A673 (cell line): Measurements from ENCODE around the gene ZNF248. TPM values are rescaled to one million over a fixed set of nuclear protein-coding genes. Genes with fewer than 3 reads are reported as not detected.
A peak's percentile ranks its signal among the peaks of the same experiment; 100 is the strongest.

Source experiments
- BruUV-seq: library from RNA; stranded (reverse); fragments of 400-500 nt; replicated peaks from 2 replicates; lab custom pipeline; 2021; lab: Mats Ljungman, UMichigan
- CTCF ChIA-PET: fragments of 300-600 bp; sonication (Branson Sonifier 250); formaldehyde crosslinking; loops from one replicate; lab custom pipeline; 2022; ENCODE audit warnings: antibody characterized with exemption; lab: Charles Lee
- POLR2A ChIA-PET: fragments of 300-600 bp; sonication (Branson Sonifier 250); formaldehyde crosslinking; loops from one replicate; lab custom pipeline; 2022; ENCODE audit warnings: antibody characterized with exemption; ENCODE audit not compliant: low non-redundant PET; lab: Charles Lee
- DNase-seq: peaks from one replicate; pipeline ENCODE4 v3.0.0-alpha.2; 2015; ENCODE audit warnings: low spot score
- H3K27ac ChIP-seq: fragments of 200-600 bp; sonication (generic); 2 replicates; pipeline ENCODE4 v1.5.1; 2016; ENCODE audit warnings: mixed run types, low read depth, mild to moderate bottlenecking, mixed read lengths, antibody characterized with exemption, low read length; ENCODE audit not compliant: poor library complexity, severe bottlenecking
- H3K27me3 ChIP-seq: fragments of 200-600 bp; sonication (generic); replicated peaks from 2 replicates; pipeline ENCODE4 v1.6.1; 2017; ENCODE audit warnings: mixed run types, low read depth, mild to moderate bottlenecking, mixed read lengths, antibody characterized with exemption, low read length; ENCODE audit not compliant: insufficient read depth, poor library complexity
- H3K36me3 ChIP-seq: fragments of 200-600 bp; sonication (generic); 2 replicates; pipeline ENCODE4 v1.6.1; 2016; ENCODE audit warnings: mixed run types, mild to moderate bottlenecking, mixed read lengths, antibody characterized with exemption, low read length; ENCODE audit not compliant: insufficient read depth, poor library complexity, severe bottlenecking
- H3K4me1 ChIP-seq: fragments of 200-600 bp; sonication (generic); 2 replicates; pipeline ENCODE4 v1.6.1; 2017; ENCODE audit warnings: mixed run types, mild to moderate bottlenecking, mixed read lengths, antibody characterized with exemption, low read length; ENCODE audit not compliant: insufficient read depth, poor library complexity, severe bottlenecking
- H3K4me3 ChIP-seq: fragments of 200-600 bp; sonication (generic); 2 replicates; pipeline ENCODE4 v1.5.1; 2016; ENCODE audit warnings: low read depth, mixed run types, mild to moderate bottlenecking, mixed read lengths, low read length; ENCODE audit not compliant: poor library complexity, severe bottlenecking
- H3K9me3 ChIP-seq: fragments of 200-600 bp; sonication (generic); 2 replicates; pipeline ENCODE4 v1.6.1; 2016; ENCODE audit warnings: mixed run types, low read depth, mild to moderate bottlenecking, mixed read lengths, antibody characterized with exemption, low read length; ENCODE audit not compliant: poor library complexity, severe bottlenecking
- EZH2 ChIP-seq: fragments of 200-600 bp; sonication (generic); IDR thresholded peaks from 2 replicates; pipeline ENCODE4 v1.6.1; 2017; ENCODE audit warnings: borderline replicate concordance, low read depth, mild to moderate bottlenecking, mixed read lengths, antibody characterized with exemption, low read length; ENCODE audit not compliant: poor library complexity, severe bottlenecking
- intact Hi-C: fragments of 100-400 bp; cut with micrococcal nuclease; formaldehyde crosslinking; loops from one replicate; pipeline ENCODE4 v1.10.0; 2022; ENCODE audit not compliant: unreplicated experiment
- total RNA-seq: library from RNA; stranded (reverse); gene quantifications from 2 replicates; pipeline ENCODE4 v1.2.3, GENCODE V29; 2021
- TF ChIP-seq, protein P1 (sequence below): fragments of 300-800, 200-600 bp; sonication (generic); conservative IDR thresholded peaks from 2 replicates; pipeline ENCODE4 v1.5.1; 2017; ENCODE audit warnings: low read depth, mild to moderate bottlenecking, antibody characterized with exemption, low read length, moderate library complexity, mixed read lengths

ZNF248 gene
- total RNA-seq, 1 experiment from 2014 or later = 8.7 TPM

DNA sequence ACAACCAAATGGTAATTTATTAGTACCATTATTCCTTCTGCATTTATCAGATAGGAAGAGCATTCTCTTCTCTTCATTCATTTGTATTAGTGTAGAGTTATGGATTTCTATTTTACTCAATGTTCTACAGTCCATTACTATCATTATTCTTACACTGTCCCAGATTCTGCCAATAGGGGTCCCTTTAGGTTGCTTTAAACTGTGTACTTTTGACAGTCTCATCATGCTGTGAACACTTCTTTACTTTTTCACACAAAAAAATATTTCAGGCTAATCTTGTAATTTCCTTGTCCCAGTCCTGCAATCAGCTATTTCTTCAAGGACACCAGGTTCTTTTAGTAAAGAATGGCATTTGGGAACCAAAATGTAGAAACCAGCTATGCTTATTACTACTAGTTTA lies 99.3 kb downstream of the ZNF248 start:
- no peaks in the 10 kb centered on the region for H3K9me3 ChIP-seq
- intact Hi-C loops = no loop called here

DNA sequence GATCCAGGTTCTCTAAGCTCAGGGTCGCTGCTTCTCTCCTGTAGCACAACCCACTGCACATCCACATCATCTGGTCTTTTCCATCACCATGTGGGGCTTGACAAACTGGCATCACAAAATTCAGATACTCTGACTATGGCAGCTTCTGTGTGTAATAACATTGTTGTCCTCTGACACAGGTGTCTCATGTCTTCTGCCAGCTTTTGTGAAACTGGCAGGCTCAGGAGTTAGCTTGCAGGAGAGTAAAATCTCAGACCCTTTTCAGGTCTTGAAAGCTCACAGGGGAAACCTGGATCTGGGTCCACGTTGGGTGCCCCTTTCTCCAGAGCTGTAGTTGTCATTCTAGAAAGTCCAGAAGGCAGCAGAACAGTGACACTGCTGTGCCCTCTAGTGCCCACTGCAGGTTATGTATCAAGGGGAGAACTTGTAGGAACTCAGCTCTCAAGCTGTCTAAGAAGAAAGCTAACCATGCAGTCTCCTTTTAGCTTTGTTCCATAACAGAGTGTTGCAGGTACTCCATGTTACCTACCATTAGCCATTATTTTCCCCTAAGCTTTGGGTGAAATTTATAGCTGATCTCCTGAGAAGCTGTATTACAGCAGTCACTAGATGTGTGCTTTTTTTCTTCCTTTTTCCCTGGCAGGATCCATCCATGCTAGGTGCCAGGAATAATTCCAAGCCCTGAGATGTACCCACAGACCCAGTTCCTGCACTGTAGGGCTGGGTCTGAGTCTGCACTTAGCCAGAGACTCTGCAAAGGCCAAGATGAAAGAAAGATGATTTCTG lies 102.7 kb downstream of the ZNF248 start:
- no peaks in the 10 kb centered on the region for H3K27me3 ChIP-seq
- no peak overlapping the region for H3K4me3 ChIP-seq
- H3K4me1 ChIP-seq = no peaks in the 10 kb centered on the region
- H3K9me3 ChIP-seq = no peaks in the 10 kb centered on the region
- ChIA-PET POLR2A (no interaction called here), CTCF (interaction anchor here (0.6 to 1.3 kb wide), 2 partner anchors 425 to 611 kb away, joined by 4 to 5 read pairs; no protein-coding TSS in a partner anchor)
- intact Hi-C loops = no loop called here
- no TSS peak for BruUV-seq
- H3K27ac ChIP-seq = no peak overlapping the region
- DNase-seq = peak; percentile 22
- no peaks in the 10 kb centered on the region for H3K36me3 ChIP-seq
- TF ChIP-seq, protein P1, sequence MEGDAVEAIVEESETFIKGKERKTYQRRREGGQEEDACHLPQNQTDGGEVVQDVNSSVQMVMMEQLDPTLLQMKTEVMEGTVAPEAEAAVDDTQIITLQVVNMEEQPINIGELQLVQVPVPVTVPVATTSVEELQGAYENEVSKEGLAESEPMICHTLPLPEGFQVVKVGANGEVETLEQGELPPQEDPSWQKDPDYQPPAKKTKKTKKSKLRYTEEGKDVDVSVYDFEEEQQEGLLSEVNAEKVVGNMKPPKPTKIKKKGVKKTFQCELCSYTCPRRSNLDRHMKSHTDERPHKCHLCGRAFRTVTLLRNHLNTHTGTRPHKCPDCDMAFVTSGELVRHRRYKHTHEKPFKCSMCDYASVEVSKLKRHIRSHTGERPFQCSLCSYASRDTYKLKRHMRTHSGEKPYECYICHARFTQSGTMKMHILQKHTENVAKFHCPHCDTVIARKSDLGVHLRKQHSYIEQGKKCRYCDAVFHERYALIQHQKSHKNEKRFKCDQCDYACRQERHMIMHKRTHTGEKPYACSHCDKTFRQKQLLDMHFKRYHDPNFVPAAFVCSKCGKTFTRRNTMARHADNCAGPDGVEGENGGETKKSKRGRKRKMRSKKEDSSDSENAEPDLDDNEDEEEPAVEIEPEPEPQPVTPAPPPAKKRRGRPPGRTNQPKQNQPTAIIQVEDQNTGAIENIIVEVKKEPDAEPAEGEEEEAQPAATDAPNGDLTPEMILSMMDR = peak; percentile 40
- no peak for TF ChIP-seq EZH2

More for the DNA sequence above, 99.3 kb downstream of the ZNF248 start:
- Histone ChIP-seq H3K4me1 (no peaks in the 10 kb centered on the region), H3K4me3 (no peak overlapping the region), H3K27me3 (no peaks in the 10 kb centered on the region), H3K27ac (no peak overlapping the region), H3K36me3 (no peaks in the 10 kb centered on the region)
- CTCF ChIA-PET = no interaction called here
- no peak for TF ChIP-seq EZH2
- TF ChIP-seq, protein P1 = no peak
- POLR2A ChIA-PET = no interaction called here
- no peak for DNase-seq
- BruUV-seq = no TSS peak

DNA sequence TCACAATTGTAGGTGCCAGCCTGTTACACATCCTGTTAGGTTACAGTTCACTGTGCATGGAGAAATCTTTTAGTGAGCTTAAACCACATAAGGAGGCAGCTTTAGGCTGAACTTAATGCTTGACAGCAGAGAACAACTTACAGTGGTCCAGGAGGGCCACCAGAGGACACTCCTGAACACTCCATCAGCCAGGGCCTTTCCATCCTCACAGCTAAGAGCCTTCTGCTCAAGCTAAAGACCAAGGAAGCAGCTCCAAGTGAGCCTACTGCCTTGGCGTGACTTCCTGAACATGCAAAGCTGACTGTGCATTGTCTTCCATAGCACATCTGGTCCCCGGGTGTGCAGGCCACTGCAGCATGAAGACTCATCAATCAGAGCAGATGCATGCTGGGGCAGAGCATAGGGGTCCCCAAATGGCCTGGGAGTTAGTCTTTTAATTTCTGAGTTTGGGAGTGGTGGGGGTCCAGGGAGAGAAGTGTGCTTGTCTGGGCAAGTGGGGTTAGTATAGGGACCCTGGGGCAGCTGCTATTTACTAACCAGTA lies 105.0 kb downstream of the ZNF248 start:
- DNase-seq = no peak
- intact Hi-C loops = no loop called here
- ChIA-PET POLR2A (no interaction called here), CTCF (no interaction called here)
- Histone ChIP-seq H3K4me1 (no peaks in the 10 kb centered on the region), H3K36me3 (no peaks in the 10 kb centered on the region), H3K9me3 (peaks cover 5% of the 10 kb centered on the region), H3K27ac (no peak overlapping the region), H3K4me3 (no peak overlapping the region), H3K27me3 (no peaks in the 10 kb centered on the region)
- TF ChIP-seq, protein P1 = no peak
- TF ChIP-seq EZH2 = no peak
- no TSS peak for BruUV-seq
